Right ventricle myocardium inferior (tissue), 1 donor: ENCODE measurements around the gene MMRN1. TPM values are rescaled to one million over a fixed set of nuclear protein-coding genes. Genes with fewer than 3 reads are reported as not detected.
A peak's percentile ranks its signal among the peaks of the same experiment; 100 is the strongest.

ENCODE experiments used
- ATAC-seq: fragments of 200-7000 bp; cut with Tn5 transposase; one replicate; pipeline ENCODE4 v1.9.1; 2020; ENCODE audit warnings: mild to moderate bottlenecking, moderate library complexity
- DNase-seq: peaks from one replicate; pipeline ENCODE4 v3.0.0; 2021; ENCODE audit errors: missing footprints
- intact Hi-C: fragments of 100-400 bp; cut with DNase I; formaldehyde crosslinking; loops from one replicate; pipeline ENCODE4 v1.11.0; 2022
- total RNA-seq: library from RNA; stranded (reverse); fragmentation: NEBNext Ultra II Directional; extraction: Animal tissue kit (Norgen Biotek cat#: 25700); gene quantifications from one replicate; pipeline ENCODE4 v1.2.1, GENCODE V29; 2021
- donor health status: DM: no; HTN: yes; CAD: no; lungs with severe emphysema.

Gene MMRN1
- total RNA-seq, 1 donor from 2014 or later, result 3.7 TPM

DNA sequence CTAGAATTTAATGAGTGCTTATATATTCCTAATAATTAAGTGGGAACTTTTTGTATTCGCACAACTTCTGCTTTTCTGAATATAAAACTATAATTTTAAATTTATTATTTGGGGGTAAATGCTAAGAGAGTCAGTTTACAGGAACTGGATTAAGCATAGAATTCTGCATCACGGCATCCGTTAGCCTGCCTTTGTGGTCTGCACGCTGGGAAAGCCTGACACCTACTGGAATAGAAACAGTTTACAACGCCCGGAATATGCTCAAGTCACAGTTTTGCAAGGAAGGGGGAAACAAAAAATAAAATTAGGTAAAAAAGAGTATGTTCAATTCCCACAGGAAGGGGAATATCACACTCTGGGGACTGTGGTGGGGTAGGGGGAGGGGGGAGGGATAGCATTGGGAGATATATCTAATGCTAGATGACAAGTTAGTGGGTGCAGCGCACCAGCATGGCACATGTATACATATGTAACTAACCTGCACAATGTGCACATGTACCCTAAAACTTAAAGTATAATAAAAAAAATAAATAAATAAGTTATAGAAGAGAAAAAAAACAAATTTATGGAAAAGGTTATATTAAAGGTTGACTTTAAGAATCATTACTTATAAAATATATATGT, 7.3 kb downstream of the MMRN1 start:
- peak; percentile 60 for ATAC-seq
- peak; percentile 67 for DNase-seq
- intact Hi-C loops, result loop anchor here (2.0 kb wide), 1 partner anchor 261 kb away; no protein-coding TSS in a partner anchor

GRCh38 chr4:89904524-89904923, 9.9 kb downstream of the MMRN1 start:
- intact Hi-C loops, result no loop called here
- ATAC-seq, result no peak
- DNase-seq, result no peak

DNA sequence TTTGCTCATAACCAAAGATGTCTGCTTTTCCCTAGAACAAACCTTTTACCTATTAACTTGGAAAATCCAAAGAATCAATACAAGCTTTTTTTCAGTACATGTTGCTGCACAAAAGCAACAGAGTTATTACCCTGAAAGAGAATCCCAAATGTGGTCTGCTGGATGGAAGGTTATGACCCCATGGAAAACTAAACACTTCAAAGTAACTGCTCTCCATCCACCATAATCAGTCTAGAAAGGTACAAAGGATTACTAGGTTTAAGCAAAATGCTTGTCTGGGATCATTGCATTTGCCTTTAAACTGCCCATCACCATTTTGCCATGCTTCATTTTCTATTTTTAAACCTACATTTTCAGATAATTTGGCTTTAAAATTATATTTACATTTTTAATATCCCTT, 11.7 kb downstream of the MMRN1 start:
- intact Hi-C loops, result no loop called here
- ATAC-seq, result no peak
- DNase-seq, result no peak

- ATAC-seq (no peak), DNase-seq (no peak)
- intact Hi-C loops, result no loop called here
Measured at GRCh38 chr4:89906777-89907521, 12.3 kb downstream of the MMRN1 start.

GRCh38 chr4:89909889-89910288, 15.2 kb downstream of the MMRN1 start:
- ATAC-seq (no peak), DNase-seq (no peak)
- intact Hi-C loops, result no loop called here

DNA sequence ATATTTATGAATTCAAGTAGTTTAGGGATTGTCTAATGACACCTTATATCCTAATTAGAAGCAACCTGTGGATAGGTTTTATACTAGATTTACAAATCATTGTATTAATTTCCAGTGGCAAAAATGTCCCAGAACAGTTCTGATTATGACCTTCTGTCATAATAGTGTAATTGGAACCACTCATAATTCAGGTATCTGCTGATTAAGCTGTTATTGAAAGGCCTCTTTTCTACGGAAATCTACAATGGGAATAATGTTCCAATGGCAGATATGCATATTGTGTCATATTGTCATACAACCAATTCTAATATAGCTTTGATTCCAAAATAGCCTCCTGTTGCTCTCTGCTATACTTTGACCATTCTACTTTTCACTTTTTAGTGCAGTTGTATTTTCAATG, 19.0 kb downstream of the MMRN1 start:
- DNase-seq (no peak), ATAC-seq (no peak)
- intact Hi-C loops, result no loop called here

DNA sequence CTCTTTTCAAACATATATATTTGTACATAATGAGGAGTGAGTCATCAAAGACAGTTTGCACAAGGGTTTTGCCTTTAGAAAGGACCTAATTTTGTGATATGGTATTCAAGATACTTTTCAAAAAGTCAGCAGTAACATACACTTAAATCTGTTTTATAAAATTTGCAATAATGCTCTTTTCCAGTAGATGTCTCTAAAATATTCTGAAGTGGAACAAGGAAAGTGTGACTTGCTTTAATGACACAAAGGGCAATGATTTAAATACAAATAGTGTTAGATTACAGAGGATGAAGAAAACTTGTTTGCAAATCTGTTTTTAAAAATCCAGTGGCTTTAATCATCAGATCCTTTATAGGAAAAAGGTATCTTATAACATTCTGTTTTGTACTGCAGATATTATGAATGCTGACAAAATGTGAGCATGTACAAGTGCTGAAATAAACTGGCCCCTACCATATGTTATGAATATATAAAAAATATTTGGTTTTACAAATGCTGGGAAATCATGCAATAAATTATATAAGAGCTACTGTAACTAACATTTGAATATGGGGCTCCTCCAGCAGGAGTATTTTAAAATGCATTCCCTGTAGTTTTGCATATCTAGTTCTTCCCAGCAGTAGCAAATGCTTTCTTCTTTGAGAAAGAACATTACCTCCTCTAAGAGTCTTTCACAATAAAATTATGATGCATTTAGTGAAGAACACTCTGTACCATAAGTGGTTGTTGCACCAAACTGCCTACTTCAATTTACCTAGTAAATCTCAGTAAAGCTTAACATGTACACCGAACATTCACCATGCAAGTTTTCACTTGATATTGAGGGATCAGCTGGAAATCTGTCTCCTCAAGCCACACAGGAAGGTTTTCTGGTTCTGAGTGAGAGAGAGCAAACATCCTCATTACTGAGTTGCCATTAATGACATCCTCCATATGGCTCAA, 20.2 kb downstream of the MMRN1 start:
- intact Hi-C loops, result no loop called here
- DNase-seq, result no peak
- no peak for ATAC-seq

- intact Hi-C loops, result no loop called here
- DNase-seq (no peak), ATAC-seq (no peak)
Measured at GRCh38 chr4:89915937-89916336, 21.3 kb downstream of the MMRN1 start.

DNA sequence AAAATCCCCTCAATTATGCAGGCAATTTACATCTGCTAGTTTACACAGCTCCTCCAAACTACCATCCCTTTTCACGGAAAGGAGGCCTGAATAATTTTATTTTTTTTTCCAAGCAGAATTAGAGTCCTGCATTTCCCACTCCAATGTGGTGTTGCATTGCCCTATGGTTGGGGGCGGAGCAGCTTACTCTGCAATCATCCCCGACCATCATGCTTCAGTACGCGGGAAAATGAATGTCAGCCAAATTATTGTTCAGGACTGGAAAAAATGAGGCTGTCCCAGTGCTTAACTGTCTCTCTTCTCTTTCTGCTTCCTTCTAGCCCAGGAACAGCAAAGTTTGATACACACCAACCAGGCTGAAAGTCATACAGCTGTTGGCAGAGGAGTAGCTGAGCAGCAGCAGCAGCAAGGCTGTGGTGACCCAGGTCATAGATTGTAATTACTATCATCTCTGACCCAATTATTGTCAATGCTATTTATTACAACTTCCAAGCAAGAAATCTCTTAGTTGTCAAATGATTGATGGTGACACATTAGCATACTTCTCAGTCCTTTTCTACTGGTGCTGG, 28.3 kb downstream of the MMRN1 start:
- DNase-seq (no peak), ATAC-seq (no peak)
- intact Hi-C loops, result no loop called here

DNA sequence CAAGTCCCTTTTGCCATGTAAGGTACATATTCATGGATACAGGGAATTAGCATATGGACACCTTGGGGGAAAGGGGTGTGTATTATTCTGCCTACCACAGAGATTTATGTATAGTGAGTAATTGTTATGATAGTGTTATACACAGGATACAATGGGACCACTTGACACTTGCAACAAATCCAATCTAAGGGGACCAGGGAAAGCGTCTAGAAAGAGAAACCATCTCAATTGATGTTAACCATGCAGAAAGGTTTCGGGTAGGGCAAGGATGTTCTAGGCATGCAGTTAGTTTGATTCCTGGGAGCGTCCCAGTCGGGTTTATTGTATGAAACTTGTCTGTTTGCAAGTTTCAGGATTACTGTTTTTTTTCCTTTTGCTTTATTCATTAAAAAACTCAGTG, 34.2 kb downstream of the MMRN1 start:
- intact Hi-C loops, result no loop called here
- ATAC-seq, result no peak
- no peak for DNase-seq

- ATAC-seq (no peak), DNase-seq (no peak)
- intact Hi-C loops, result no loop called here
Measured at GRCh38 chr4:89929425-89930159, 34.9 kb downstream of the MMRN1 start.

GRCh38 chr4:89939546-89939945, 44.9 kb downstream of the MMRN1 start:
- no peak for ATAC-seq
- intact Hi-C loops, result no loop called here
- no peak for DNase-seq

DNA sequence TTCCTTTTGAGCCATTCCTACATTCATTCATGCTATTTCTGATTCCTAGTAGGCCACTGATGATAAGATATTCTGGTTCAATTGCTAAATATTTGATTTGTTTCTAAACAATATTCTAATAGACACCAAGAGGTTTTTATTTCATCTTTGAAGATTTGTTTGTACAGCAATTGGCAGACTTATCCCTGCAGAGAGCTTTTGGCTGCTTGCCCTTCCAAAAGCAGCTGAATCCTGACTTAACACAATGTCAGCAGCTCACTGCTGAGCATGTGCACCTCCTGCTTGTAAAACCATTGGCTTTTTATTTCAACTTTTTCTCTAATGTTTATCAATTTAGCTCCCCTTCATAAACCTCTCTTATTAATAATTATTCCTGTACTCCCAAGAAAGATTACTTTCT, 45.3 kb downstream of the MMRN1 start:
- no peak for DNase-seq
- intact Hi-C loops, result loop anchor here (10.0 kb wide), 1 partner anchor 185 kb away; the partner anchor contains the start of gene CCSER1
- peak; percentile 46 for ATAC-seq

DNA sequence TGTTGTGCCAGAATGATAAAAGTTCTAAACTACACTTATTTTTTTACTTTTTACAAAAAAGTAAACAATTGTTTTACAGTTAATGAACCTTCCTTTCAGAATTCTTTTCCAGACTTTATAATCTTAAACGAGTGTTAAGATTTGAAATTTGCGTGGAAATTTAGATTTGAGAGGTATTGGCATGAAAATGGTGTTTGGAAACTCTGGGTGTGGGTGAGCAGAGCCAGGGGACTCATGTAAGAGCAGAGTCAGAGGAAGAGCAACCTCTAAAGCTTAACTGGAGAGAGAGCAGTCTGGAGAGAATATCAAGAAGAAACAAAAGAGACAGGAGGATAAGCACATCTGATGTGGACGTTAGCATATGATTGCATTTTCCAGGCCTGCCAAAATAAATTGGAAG, 48.2 kb downstream of the MMRN1 start:
- DNase-seq (no peak), ATAC-seq (no peak)
- intact Hi-C loops, result loop anchor here (10.0 kb wide), 1 partner anchor 182 kb away; the partner anchor contains the start of gene CCSER1

DNA sequence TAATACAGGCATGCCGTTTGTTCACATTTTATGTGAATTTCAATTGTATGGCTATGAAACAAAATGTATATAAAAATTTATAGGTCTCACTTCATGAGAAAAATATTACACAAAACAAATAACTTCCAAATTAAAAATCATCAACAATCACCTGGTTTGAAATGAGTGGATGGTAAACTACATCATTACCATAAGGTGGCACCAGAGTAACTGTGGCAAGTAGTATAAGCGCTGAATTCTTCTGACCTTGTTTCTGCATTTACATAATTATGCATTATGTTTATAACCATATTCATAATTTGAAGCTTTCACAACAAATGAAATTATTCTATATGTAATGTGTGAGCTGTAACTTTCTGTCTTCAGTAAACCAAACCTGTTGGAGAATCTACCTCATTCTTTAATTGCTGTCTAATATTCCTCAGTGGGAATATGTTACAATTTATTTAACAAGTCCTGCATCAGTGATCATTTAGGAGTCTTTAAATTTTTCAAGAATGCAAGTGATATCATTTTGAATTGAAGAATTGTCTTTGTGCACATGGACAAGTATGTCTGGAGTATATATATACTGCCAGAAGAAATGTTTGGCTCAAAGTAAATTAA, 55.2 kb downstream of the MMRN1 start:
- no peak for ATAC-seq
- DNase-seq, result no peak
- intact Hi-C loops, result loop anchor here (5.0 to 10.0 kb wide), 2 partner anchors 175 to 342 kb away; partner anchors contain the start of gene CCSER1

GRCh38 chr4:89952458-89952857, 57.8 kb downstream of the MMRN1 start:
- intact Hi-C loops, result loop anchor here (5.0 kb wide), 1 partner anchor 340 kb away; no protein-coding TSS in a partner anchor
- ATAC-seq (no peak), DNase-seq (no peak)

GRCh38 chr4:89954906-89955695, 60.4 kb downstream of the MMRN1 start:
- ATAC-seq (no peak), DNase-seq (no peak)
- intact Hi-C loops, result loop anchor here (5.0 kb wide), 1 partner anchor 337 kb away; no protein-coding TSS in a partner anchor
